GDM1 (cell line): ENCODE data around the gene CD9.
"Not testable (repeated sequence)": the region's sequence is repeated elsewhere in the genome, so short reads cannot be mapped to it uniquely, and the experiment has no call there.

Experiments
- DNase-seq: peaks from one replicate; lab custom pipeline; 2025; lab: John Stamatoyannopoulos, UW

Gene CD9

DNA sequence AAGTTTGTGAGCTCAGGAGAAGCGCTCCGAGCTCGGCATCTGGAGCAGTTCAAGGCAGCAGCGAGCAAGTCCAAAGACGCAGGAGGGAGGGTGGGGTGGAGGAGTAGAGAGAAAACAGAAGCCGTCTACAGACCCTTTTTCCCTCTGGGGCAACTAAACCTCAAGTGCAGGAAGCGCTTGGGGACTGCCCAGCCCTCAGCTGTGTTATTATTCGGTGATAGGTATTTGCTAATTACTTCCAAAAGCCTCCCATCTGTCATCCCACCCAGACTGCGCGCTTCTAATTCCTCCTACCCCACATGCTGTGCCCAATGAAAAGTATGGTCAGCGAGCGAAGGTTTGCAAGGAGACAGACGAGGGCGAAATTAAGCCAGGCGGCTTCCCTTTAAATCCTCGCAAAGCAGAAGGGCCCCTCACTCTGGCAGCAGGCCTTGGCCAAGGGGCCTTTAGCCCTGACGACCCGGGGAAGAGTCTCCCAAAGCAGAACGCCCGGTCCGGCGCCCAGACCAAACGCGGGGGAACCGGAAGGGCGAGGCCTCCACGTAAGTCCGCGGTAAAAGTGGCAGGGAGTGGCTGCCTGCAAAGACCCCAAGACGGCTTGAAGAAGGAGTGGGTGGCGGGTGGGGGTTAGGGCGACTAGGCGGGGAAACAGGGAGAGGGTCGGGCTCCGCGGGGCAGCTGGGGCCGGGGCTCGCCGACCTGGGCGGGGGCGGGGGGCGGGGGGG, 507 bp upstream of the CD9 start:
- DNase-seq = no peak

- no peak for DNase-seq
Observed at GRCh38 chr12:6201213-6201608, 1.0 kb downstream of the CD9 start.

DNA sequence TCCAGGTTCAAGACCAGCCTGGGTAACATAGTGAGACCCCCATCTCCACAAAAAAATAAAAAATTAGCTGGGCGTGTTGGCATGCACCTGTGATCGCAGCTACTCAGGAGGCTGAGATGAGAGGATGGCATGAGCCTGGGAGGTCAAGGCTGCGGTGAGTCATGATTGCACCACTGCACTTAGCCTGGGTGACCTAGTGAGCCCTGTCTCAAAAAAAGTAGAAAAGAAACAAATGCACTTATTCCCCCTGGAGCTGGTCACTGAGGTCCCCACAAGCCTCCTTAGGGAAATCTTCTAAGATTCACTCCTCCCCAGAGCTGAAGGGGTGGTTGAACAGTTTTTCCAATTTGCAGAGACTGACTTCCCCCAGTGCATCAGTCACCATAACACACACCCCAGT, 1.6 kb downstream of the CD9 start:
- no peak for DNase-seq

DNA sequence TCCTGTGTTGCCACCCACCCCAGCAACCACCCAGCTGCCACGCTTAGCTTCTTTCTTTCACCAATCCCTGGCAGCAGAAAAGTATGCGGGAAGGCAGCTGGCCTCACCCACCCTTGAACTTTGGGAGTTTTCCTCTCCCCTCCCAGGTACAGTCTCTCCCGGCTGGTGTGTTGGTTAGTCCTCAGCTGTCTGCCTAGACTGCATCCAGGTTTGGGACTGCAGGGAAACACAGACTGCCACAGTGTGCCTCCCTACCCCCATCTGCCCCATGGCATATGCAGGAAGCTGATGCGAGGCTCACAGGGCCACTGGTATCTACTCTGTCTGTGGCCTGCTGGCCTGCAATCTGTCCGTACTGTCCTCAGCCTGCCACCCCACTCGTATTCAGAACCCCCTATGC, 2.1 kb downstream of the CD9 start:
- no peak for DNase-seq

GRCh38 chr12:6202846-6203245, 2.6 kb downstream of the CD9 start:
- DNase-seq = no peak

DNA sequence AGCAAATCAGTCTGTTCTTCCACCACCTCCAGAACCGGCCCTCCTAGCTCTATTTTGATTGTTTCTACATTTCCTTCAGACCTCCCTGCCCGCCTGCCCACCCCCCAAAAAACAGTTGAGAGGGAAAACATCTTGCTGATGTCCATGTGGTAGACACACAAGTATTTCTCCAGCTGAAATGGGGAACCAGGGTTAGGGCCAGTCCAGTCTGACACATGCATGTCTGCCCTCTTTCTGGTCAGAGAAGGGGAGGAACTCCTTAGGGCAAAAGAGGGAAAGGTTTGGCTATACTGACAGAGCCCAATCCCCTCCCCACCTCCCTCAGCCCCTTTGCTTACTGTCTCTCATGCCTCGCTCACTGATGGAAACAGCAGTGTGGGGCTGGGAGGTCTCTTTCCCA, 3.4 kb downstream of the CD9 start:
- no peak for DNase-seq

- DNase-seq = peak; percentile 66
Observed at GRCh38 chr12:6204533-6205143, 4.4 kb downstream of the CD9 start.

GRCh38 chr12:6205144-6205539, 4.9 kb downstream of the CD9 start:
- no peak for DNase-seq

GRCh38 chr12:6205761-6206160, 5.6 kb downstream of the CD9 start:
- no peak for DNase-seq

DNA sequence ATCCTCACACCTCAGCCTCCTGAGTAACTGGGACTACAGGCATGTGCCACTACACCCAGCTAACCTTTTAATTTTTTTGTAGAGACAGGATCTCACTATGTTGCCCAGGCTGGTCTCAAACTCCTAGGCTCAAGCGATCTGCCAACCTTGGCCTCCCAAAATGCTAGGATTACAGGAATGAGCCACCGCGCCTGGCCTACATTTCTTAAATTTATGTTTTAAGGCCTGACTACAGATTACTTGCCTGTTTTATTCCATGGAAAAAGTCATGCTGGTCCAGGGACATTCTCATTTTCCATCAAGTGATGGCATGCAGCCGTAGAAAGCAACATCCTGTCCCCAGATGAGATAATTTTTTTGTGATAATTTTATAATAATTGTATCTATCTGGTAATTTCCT, 6.1 kb downstream of the CD9 start:
- no peak for DNase-seq

- DNase-seq = no peak
Observed at GRCh38 chr12:6207259-6207925, 7.2 kb downstream of the CD9 start.

GRCh38 chr12:6208130-6208529, 7.9 kb downstream of the CD9 start:
- DNase-seq = no peak

GRCh38 chr12:6209428-6209827, 9.2 kb downstream of the CD9 start:
- DNase-seq = not testable (repeated sequence)

GRCh38 chr12:6211421-6211869, 11.2 kb downstream of the CD9 start:
- DNase-seq = no peak

- no peak for DNase-seq
Observed at GRCh38 chr12:6212086-6212485, 11.9 kb downstream of the CD9 start.

DNA sequence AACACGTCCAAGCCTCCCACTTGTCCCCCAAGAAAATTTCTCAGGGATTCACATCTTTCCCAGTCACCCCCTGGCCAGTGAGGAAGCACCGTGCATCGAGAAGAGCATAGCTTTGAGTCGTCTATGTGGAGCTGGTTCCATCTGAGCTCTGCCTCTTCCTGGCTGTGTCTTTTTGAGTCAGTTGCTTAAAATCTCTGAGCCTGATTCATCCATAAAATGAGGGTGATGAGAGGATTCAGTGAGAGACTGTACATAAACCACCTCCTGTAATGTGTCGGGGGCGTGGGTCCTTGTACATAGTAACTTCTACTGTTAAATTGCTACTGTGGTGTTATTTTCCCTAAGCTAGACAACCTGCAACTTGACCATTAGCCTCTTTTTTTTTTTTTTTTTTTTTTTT, 13.8 kb downstream of the CD9 start:
- DNase-seq = no peak

DNA sequence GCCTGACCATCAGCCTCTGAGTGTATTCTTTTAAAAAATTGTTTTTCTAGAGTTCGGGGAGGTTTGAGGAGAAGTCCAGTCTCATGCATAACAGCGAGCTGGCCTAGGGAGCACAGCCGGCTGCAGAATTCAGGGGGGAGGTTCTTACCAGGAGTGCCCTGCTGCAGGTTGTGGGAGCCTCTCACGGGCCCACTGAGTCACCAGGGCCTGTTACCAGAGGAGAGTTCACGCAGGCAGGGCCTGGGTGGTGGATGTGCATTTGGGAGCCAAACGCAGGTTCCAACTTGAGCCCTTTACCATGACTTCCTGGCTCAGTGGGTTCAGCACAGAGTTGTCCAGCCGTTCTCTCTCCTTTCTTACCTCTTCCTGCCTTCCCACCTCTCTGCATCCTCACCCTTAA, 14.4 kb downstream of the CD9 start:
- DNase-seq = no peak

- no peak for DNase-seq
Observed at GRCh38 chr12:6215120-6215807, 15.1 kb downstream of the CD9 start.

DNA sequence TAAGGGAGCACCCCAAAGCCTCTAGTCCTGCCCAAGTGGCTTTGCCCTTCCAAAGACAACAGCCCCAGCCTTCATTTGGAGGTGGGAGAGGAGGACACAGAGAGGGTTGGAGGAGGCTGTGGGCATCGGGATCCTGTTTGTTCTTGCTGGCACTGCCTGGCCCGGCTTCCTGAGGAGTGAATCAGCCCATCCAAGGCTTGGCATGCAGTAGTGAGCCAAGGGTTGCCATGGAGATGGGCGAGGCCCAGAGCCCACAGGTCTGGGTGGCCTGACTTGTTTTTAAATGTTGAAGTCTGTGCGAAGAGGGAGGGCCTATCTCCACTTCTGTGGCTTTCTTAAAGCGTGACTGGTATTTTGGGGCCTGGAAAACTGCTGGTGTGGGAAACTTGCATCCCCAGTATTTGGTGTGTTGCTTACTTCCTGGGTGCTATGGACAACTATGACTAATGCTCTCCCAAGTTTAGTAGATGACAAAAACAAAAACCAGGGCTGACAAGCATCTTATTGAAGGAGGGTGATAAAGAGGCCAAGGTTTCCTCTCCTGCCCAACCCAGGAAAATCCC, 15.8 kb downstream of the CD9 start:
- no peak for DNase-seq

GRCh38 chr12:6216581-6216980, 16.4 kb downstream of the CD9 start:
- no peak for DNase-seq

GRCh38 chr12:6218347-6218925, 18.2 kb downstream of the CD9 start:
- DNase-seq = no peak

- no peak for DNase-seq
Observed at GRCh38 chr12:6219980-6220379, 19.8 kb downstream of the CD9 start.
